ENCODE measurements around the gene ASCC1.

ASCC1 gene

DNA sequence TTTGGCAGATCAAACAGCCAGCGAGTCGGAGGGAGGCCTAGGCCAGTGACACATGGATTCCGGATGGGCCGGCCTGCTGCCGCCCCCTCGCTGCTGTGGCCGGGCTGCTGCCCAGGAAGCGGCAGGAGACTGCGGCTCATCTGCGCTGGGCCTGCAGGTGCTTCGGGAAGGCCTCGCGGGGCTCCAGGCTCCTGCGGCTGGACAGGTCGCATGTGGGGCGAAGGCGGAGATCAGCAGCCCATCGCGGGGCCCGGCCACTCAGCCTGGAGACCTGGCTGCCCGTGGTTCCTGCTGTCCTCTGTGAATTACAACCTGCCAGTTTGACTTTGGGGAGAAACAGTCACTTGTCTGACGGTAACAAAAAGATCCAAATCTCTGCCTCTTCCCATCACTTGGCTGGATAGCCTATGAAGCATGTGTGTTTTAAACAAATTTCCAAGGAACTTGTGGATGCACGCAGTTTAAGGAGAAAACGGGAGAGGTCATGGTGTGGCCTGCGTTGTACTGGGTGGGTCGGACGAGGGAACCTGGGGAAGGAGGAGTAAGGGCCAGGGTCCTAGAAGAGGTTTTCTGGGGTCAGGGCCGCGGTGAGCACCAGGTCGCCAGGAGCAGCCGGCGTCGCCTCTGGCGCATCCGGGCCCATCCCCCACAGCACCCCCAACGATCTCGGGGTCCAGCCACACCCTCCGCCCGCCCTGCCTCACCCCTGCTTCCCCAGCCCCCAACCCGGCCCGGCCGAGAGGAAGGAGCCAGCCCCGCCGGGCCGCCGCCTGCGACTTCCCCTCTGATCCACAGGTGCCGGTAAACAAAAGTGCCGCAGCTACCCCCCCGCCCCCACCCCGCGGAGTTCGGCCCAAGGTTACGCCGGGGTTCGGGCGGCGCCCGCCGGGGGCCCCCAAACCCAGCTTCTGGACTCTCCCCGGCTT lies 129.3 kb downstream of the ASCC1 start:
- TF ChIP-seq, protein P1, sequence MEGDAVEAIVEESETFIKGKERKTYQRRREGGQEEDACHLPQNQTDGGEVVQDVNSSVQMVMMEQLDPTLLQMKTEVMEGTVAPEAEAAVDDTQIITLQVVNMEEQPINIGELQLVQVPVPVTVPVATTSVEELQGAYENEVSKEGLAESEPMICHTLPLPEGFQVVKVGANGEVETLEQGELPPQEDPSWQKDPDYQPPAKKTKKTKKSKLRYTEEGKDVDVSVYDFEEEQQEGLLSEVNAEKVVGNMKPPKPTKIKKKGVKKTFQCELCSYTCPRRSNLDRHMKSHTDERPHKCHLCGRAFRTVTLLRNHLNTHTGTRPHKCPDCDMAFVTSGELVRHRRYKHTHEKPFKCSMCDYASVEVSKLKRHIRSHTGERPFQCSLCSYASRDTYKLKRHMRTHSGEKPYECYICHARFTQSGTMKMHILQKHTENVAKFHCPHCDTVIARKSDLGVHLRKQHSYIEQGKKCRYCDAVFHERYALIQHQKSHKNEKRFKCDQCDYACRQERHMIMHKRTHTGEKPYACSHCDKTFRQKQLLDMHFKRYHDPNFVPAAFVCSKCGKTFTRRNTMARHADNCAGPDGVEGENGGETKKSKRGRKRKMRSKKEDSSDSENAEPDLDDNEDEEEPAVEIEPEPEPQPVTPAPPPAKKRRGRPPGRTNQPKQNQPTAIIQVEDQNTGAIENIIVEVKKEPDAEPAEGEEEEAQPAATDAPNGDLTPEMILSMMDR (IDR thresholded peaks at IDR 0.05; ENCODE audit: insufficient read depth, missing control alignments) = no peak
- FAIRE-seq (no peak), DNase-seq (ENCODE audit: insufficient read length, low spot score) (no peak)

DNA sequence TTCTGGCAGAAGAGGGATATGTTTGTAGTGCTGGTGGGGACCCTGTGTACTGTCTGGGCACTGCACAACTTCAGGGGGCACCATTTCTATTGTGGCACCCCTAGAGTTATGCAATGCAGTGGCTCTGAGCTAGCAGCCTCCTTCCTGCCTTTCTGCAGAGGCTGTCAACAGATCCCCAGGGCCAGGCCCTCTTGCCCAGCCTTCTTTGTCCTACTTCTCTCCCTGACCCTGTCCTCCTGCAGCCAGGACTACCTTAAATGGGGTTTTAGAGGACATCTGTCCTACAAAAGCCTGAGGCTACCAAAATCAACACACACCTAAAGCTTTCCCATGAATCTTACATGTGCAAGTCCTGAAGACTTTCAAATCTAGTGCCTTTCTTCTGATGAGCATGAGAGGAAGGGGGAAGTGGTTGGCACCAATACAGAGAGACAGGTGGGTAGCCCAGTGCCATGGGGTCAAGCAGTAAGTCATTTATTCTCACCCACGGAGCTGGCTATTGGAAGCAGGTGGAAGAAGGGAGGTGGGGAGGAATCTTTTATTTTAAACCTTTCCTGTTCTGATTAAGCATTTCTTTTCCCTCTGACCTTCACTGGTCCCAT lies 130.1 kb downstream of the ASCC1 start:
- TF ChIP-seq, protein P1 (IDR thresholded peaks at IDR 0.05; ENCODE audit: insufficient read depth, missing control alignments) = no peak
- no peak for DNase-seq (ENCODE audit: insufficient read length, low spot score)
- no peak for FAIRE-seq

DNA sequence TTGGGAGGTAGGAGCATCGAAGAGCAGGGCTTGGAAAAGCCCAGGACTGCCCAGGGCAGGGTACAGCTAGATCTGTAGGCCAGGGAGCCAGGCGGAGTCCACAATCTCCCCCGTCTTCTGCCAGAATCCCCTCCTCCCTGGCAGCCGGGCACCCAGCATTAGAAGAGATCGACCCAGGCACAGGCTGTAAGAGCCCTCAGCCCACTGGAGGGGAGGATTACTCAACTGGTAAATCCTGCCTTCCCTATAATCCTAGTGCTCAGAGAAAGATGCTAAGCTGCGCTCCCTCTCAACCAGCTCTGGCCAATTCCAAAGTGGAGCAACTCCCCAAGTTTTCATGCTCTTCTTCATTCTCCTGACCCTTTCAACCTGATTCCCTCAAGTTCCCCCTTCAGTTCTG lies 130.9 kb downstream of the ASCC1 start:
- FAIRE-seq = peak; percentile 82
- TF ChIP-seq, protein P1 (IDR thresholded peaks at IDR 0.05; ENCODE audit: insufficient read depth, missing control alignments) = no peak
- DNase-seq (ENCODE audit: insufficient read length, low spot score) = peak; percentile 98

DNA sequence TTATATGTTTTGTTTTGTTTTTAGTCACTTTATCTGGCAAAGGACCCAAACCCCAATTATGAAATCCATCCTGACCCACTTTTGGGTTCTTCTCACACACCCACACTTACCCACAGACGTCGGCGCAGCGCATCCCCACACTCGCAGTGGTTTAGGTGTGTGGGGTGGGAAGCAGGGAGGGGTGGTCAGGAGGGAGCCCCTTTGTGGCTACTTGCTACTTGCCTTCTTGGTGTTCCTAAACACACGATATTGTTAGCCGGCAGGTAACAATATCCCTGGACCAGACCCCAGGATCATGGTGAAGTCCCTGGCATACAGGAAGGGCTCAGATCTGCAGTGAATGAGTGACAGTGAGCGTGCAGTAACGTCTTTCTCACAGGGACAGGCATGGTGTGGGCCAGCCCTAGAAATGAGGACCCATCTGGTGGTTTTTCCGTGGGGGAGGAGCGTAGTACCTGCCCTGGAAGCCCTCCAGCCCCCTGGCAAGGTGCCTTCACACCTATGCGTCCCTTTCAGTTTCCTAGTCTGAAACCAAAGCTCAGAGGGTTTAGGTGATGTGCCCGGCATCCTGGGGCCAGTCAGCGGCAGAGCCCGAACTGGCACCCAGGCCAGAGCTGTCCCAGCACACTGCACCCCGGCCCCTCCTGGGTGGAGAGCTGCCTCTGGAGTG lies 132.2 kb downstream of the ASCC1 start:
- TF ChIP-seq, protein P1 (IDR thresholded peaks at IDR 0.05; ENCODE audit: insufficient read depth, missing control alignments) = no peak
- no peak for FAIRE-seq
- no peak for DNase-seq (ENCODE audit: insufficient read length, low spot score)

DNA sequence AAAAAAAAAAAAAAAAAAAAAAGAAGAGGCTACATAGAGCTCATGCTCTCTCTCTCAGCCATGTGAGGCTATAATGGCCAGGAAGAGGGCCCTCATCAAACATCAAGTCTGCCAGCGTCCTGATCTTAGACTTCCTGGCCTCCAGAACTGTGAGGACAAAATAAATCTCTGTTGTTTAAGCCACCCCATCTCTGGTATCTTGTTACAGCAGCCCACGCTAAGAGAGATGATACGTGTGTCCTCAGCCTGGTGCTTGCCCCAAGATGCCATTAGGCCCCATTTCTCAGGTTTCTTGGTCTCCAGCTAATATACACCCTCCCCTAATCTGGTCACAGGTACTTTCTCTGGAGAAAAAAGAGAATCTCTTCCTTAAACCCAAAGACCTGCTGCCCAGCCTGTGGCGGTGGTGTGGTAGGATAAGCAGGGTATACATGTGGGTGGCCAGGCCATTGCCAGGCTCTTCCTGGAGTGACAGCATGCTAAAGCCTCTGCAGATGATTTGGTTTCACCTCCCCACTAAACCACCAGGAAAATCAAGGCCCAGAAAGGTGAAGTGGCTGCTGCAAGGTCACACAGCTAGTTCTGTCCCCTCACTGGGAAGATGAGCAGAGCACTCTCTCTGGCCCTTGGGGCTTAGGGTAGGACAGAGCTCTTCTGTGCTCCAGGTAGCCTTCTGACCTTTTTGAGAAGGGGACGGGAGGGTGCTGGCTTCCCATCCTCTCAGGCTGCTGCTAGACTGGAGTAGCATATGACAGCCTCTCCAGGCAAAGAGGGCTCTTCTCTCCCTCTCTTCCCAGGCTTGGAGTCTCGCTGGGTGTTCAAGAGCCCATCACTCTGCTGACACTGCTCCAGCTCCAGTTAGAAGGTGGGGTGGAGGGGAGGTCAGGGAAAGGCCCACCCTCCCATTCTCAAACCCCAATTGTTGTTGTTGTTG lies 133.0 kb downstream of the ASCC1 start:
- FAIRE-seq (no peak), DNase-seq (ENCODE audit: insufficient read length, low spot score) (no peak)
- TF ChIP-seq, protein P1 (IDR thresholded peaks at IDR 0.05; ENCODE audit: insufficient read depth, missing control alignments) = no peak

DNA sequence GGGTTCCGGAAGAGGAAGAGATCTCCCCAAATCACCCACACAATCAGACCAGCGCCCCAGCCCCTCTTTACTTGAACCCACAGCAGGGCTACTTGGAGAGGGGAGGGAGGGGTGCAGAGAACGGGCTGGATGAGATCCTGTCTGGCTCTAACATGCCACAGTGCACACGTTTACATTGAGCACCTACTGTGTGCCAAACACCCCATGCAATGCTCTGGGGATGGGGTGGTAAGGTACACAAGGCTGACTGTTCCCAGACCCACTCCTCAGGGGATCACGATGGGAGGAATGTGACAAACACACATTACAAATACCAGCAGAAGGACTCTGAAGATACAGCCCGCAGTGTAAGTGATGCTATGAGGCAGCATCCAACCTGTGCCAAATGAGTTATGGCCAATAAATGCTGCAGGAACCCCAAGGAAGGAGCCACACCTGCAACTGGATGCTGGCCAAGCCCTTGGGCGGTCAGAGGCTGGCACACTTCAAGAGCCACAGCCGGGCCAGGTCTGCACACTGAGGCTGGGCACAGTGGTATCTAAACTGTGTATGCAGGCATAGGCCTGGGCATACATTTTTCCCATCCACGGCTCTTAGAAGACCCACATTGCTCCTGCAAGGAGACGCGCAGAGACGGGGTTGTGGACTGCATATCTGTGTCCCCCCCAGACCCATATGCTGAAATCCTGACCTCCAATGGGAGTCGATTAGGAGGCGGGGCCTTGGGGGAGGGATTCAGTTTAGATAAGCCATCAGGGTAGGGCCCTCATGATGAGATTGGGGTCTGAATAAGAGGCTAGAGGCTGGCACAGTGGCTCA lies 134.1 kb downstream of the ASCC1 start:
- TF ChIP-seq, protein P1 (IDR thresholded peaks at IDR 0.05; ENCODE audit: insufficient read depth, missing control alignments) = no peak
- DNase-seq (ENCODE audit: insufficient read length, low spot score) = no peak
- FAIRE-seq = no peak
